H9 (cell line): ENCODE results near the gene CYP24A1. TPM values are rescaled to one million over a fixed set of nuclear protein-coding genes. Genes with fewer than 3 reads are reported as not detected.

Source experiments
- DNase-seq: peaks from one replicate; pipeline ENCODE4 v3.0.0-alpha.2; 2017
- H2AFZ ChIP-seq: one replicate; pipeline ENCODE4 v1.6.1; 2013; ENCODE audit warnings: mild to moderate bottlenecking, low read length, control low read depth, moderate library complexity
- H2AK5ac ChIP-seq: 2 replicates; pipeline ENCODE4 v1.6.1; 2013; ENCODE audit warnings: low read length, control low read depth, mixed read lengths; ENCODE audit not compliant: insufficient read length
- H2BK120ac ChIP-seq: one replicate; pipeline ENCODE4 v1.6.1; 2013; ENCODE audit warnings: low read depth, mild to moderate bottlenecking, low read length, control low read depth, inconsistent platforms; ENCODE audit not compliant: poor library complexity, severe bottlenecking
- H2BK12ac ChIP-seq: 2 replicates; pipeline ENCODE4 v1.6.1; 2013; ENCODE audit warnings: low read length, control low read depth, mixed read lengths, low read depth; ENCODE audit not compliant: insufficient read length
- H2BK15ac ChIP-seq: 2 replicates; pipeline ENCODE4 v1.6.1; 2013; ENCODE audit warnings: low read depth, low read length, control low read depth
- H2BK20ac ChIP-seq: one replicate; pipeline ENCODE4 v1.6.1; 2013; ENCODE audit warnings: low read depth, mild to moderate bottlenecking, low read length, control low read depth, inconsistent platforms; ENCODE audit not compliant: poor library complexity, severe bottlenecking
- H2BK5ac ChIP-seq: 2 replicates; pipeline ENCODE4 v1.6.1; 2013; ENCODE audit warnings: low read length, control low read depth, mixed read lengths; ENCODE audit not compliant: insufficient read length
- H3K14ac ChIP-seq: 2 replicates; pipeline ENCODE4 v1.6.1; 2013; ENCODE audit warnings: low read length, control low read depth; ENCODE audit not compliant: insufficient read depth
- H3K18ac ChIP-seq: 2 replicates; pipeline ENCODE4 v1.6.1; 2013; ENCODE audit warnings: low read depth, mild to moderate bottlenecking, mixed read lengths, low read length, control low read depth; ENCODE audit not compliant: insufficient read length
- H3K23ac ChIP-seq: 2 replicates; pipeline ENCODE4 v1.6.1; 2013; ENCODE audit warnings: low read length, control low read depth, mixed read lengths, low read depth; ENCODE audit not compliant: insufficient read length
- H3K23me2 ChIP-seq: 2 replicates; pipeline ENCODE4 v1.6.1; 2013; ENCODE audit warnings: low read depth, mild to moderate bottlenecking, mixed read lengths, low read length, control low read depth; ENCODE audit not compliant: insufficient read length, poor library complexity, severe bottlenecking
- H3K27ac ChIP-seq: 2 replicates; pipeline ENCODE4 v1.5.1; 2013; ENCODE audit warnings: low read length, control low read depth, mixed read lengths, low read depth; ENCODE audit not compliant: insufficient read length
- H3K27me3 ChIP-seq: 2 replicates; pipeline ENCODE4 v1.6.1; 2013; ENCODE audit warnings: low read length, control low read depth, inconsistent platforms; ENCODE audit not compliant: insufficient read depth
- H3K4ac ChIP-seq: 2 replicates; pipeline ENCODE4 v1.6.1; 2013; ENCODE audit warnings: low read depth, mild to moderate bottlenecking, control low read depth, inconsistent platforms, low read length, moderate library complexity
- H3K4me1 ChIP-seq: 2 replicates; pipeline ENCODE4 v1.6.1; 2013; ENCODE audit warnings: low read length, control low read depth, inconsistent platforms; ENCODE audit not compliant: insufficient read depth
- H3K4me2 ChIP-seq: 2 replicates; pipeline ENCODE4 v1.6.1; 2013; ENCODE audit warnings: low read length, control low read depth, mixed read lengths; ENCODE audit not compliant: insufficient read length, insufficient read depth
- H3K56ac ChIP-seq: 2 replicates; pipeline ENCODE4 v1.6.1; 2013; ENCODE audit warnings: low read depth, mild to moderate bottlenecking, mixed read lengths, low read length, control low read depth; ENCODE audit not compliant: insufficient read length
- H3K79me1 ChIP-seq: 2 replicates; pipeline ENCODE4 v1.6.1; 2013; ENCODE audit warnings: low read depth, mild to moderate bottlenecking, moderate library complexity, low read length, control low read depth, inconsistent platforms; ENCODE audit not compliant: insufficient read depth, poor library complexity, severe bottlenecking
- H3K79me2 ChIP-seq: 2 replicates; pipeline ENCODE4 v1.6.1; 2013; ENCODE audit warnings: low read length, control low read depth, inconsistent platforms; ENCODE audit not compliant: insufficient read depth
- H3K9ac ChIP-seq: 2 replicates; pipeline ENCODE4 v1.6.1; 2013; ENCODE audit warnings: low read length, control low read depth, mixed read lengths; ENCODE audit not compliant: insufficient read length; ENCODE audit errors: extremely low read depth
- H3K9me3 ChIP-seq: one replicate; pipeline ENCODE4 v1.6.1; 2013; ENCODE audit warnings: low read depth, low read length, inconsistent platforms; ENCODE audit not compliant: control insufficient read depth
- H3T11ph ChIP-seq: one replicate; pipeline ENCODE4 v1.6.1; 2013; ENCODE audit warnings: mild to moderate bottlenecking, low read length, control low read depth, inconsistent platforms
- H4K20me1 ChIP-seq: one replicate; pipeline ENCODE4 v1.6.1; 2013; ENCODE audit not compliant: control insufficient read depth, insufficient read length, insufficient read depth
- H4K5ac ChIP-seq: 2 replicates; pipeline ENCODE4 v1.6.1; 2013; ENCODE audit warnings: low read depth, mild to moderate bottlenecking, mixed read lengths, low read length, control low read depth; ENCODE audit not compliant: insufficient read length
- H4K8ac ChIP-seq: replicated peaks from 2 replicates; pipeline ENCODE4 v1.6.1; 2013; ENCODE audit warnings: low read length, control low read depth, mixed read lengths, low read depth; ENCODE audit not compliant: insufficient read length
- H4K91ac ChIP-seq: 2 replicates; pipeline ENCODE4 v1.6.1; 2013; ENCODE audit warnings: low read depth, mild to moderate bottlenecking, moderate library complexity, mixed read lengths, low read length, control low read depth; ENCODE audit not compliant: insufficient read length
- H3K27ac Mint-ChIP-seq, 3 experiments: 2 replicates in 2 of 3; 3 replicates in 1 of 3; pipeline ENCODE4 v1.8.0; 2020 to 2021; ENCODE audit warnings: mixed read lengths in 3 of 3, mild to moderate bottlenecking in 1 of 3, moderate library complexity in 1 of 3
- H3K27me3 Mint-ChIP-seq: 2 replicates; pipeline ENCODE4 v1.8.0; 2021; ENCODE audit warnings: low read depth, mild to moderate bottlenecking, moderate library complexity, mixed read lengths
- H3K36me3 Mint-ChIP-seq, 3 experiments: 2 replicates in 2 of 3; 3 replicates in 1 of 3; pipeline ENCODE4 v1.8.0; 2020 to 2021; ENCODE audit warnings: low read depth in 3 of 3, mixed read lengths in 3 of 3; ENCODE audit not compliant: insufficient read depth in 1 of 3
- H3K4me1 Mint-ChIP-seq, 2 experiments: 2 replicates each; pipeline ENCODE4 v1.8.0; 2020; ENCODE audit warnings: mixed read lengths in 2 of 2
- H3K4me3 Mint-ChIP-seq, 2 experiments: 2 replicates in 1 of 2; 3 replicates in 1 of 2; pipeline ENCODE4 v1.8.0; 2020 to 2021; ENCODE audit warnings: mild to moderate bottlenecking in 2 of 2, mixed read lengths in 2 of 2, moderate library complexity in 1 of 2
- H3K9me3 Mint-ChIP-seq, 2 experiments: 2 replicates in 1 of 2; 3 replicates in 1 of 2; pipeline ENCODE4 v1.8.0; 2020; ENCODE audit warnings: mild to moderate bottlenecking in 2 of 2, mixed read lengths in 2 of 2, moderate library complexity in 1 of 2
- WGBS: extraction: QIAGEN DNeasy Blood & Tissue Kit; methylation state at CpG from one replicate; pipeline ENCODE4 v1.1.7; 2013; ENCODE audit warnings: missing lambda C conversion rate, low lambda C conversion rate, mixed read lengths; ENCODE audit not compliant: insufficient read length; ENCODE audit errors: extremely low coverage; 5-methylcytosine and 5-hydroxymethylcytosine counted together
- total RNA-seq: library from RNA; stranded (reverse); gene quantifications from 2 replicates; pipeline ENCODE4 v1.2.1, GENCODE V29; 2021
- TF ChIP-seq, protein P1 (sequence below): fragments of 200-600 bp; sonication (generic); conservative IDR thresholded peaks from 3 replicates; pipeline ENCODE4 v1.8.0; 2021; ENCODE audit warnings: antibody characterized with exemption, mild to moderate bottlenecking

CYP24A1 gene
- total RNA-seq, 1 experiment from 2014 or later: not detected

DNA sequence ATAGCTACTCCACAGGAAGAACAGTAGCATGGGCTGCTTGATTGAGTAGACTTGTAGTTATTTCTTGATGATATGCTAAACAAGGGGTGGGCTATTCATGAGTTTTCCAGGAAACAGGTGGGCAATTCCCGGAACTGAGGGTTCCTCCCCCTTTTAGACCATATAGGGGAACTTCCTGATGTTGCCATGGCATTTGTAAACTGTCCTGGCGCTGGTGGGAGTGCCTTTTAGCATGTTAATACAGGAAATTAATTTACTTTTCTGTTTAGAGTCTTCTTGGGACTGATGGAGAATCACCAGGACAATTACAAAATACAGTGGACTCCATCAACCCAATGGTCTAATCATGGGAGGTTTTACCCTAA lies 22.7 kb downstream of the CYP24A1 start:
- no peak overlapping the region for H3K18ac ChIP-seq
- Mint-ChIP-seq H3K36me3 (no peaks in the 10 kb centered on the region), H3K4me1 (peaks cover 0 to 4% of the 10 kb centered on the region in 2 experiments; a peak in 1 of 4 replicates), H3K4me3 (no peak overlapping the region), H3K9me3 (no peaks in the 10 kb centered on the region), H3K27ac (no peak overlapping the region), H3K27me3 (no peaks in the 10 kb centered on the region)
- no peak overlapping the region for H4K5ac ChIP-seq
- no peak overlapping the region for H3K4me2 ChIP-seq
- H2AK5ac ChIP-seq: no peak overlapping the region
- no peak overlapping the region for H2BK120ac ChIP-seq
- no peak overlapping the region for H3K56ac ChIP-seq
- H3K79me2 ChIP-seq: no peaks in the 10 kb centered on the region
- H3K4me1 ChIP-seq: 0 out of 2 replicates have a peak, but pooled peaks cover 2% of the 10 kb centered on the region
- H4K20me1 ChIP-seq: no peaks in the 10 kb centered on the region
- H2AFZ ChIP-seq: no peak overlapping the region
- H2BK15ac ChIP-seq: no peak overlapping the region
- no peak overlapping the region for H3K23ac ChIP-seq
- TF ChIP-seq, protein P1, sequence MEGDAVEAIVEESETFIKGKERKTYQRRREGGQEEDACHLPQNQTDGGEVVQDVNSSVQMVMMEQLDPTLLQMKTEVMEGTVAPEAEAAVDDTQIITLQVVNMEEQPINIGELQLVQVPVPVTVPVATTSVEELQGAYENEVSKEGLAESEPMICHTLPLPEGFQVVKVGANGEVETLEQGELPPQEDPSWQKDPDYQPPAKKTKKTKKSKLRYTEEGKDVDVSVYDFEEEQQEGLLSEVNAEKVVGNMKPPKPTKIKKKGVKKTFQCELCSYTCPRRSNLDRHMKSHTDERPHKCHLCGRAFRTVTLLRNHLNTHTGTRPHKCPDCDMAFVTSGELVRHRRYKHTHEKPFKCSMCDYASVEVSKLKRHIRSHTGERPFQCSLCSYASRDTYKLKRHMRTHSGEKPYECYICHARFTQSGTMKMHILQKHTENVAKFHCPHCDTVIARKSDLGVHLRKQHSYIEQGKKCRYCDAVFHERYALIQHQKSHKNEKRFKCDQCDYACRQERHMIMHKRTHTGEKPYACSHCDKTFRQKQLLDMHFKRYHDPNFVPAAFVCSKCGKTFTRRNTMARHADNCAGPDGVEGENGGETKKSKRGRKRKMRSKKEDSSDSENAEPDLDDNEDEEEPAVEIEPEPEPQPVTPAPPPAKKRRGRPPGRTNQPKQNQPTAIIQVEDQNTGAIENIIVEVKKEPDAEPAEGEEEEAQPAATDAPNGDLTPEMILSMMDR: no peak
- no peak overlapping the region for H3K14ac ChIP-seq
- no peak overlapping the region for H2BK20ac ChIP-seq
- no CpG with 5 or more reads among the region's 2 CpGs for WGBS
- no peak overlapping the region for H3K27ac ChIP-seq
- no peak overlapping the region for H4K91ac ChIP-seq
- no peaks in the 10 kb centered on the region for H3K9me3 ChIP-seq
- no peak overlapping the region for H4K8ac ChIP-seq
- no peaks in the 10 kb centered on the region for H3K23me2 ChIP-seq
- no peaks in the 10 kb centered on the region for H3K27me3 ChIP-seq
- H2BK5ac ChIP-seq: no peak overlapping the region
- no peak overlapping the region for H3K9ac ChIP-seq
- H3K79me1 ChIP-seq: no peaks in the 10 kb centered on the region
- H2BK12ac ChIP-seq: no peak overlapping the region
- no peak overlapping the region for H3K4ac ChIP-seq
- no peak overlapping the region for H3T11ph ChIP-seq
- no peak for DNase-seq
